ENCODE data around the gene CXCL17. TPM values are rescaled to one million over a fixed set of nuclear protein-coding genes. Genes with fewer than 3 reads are reported as not detected.

Gene CXCL17
- total and polyA plus RNA-seq, 2 donors (not counting 1 experiment from before 2014, with no cell fraction given): not detected

DNA sequence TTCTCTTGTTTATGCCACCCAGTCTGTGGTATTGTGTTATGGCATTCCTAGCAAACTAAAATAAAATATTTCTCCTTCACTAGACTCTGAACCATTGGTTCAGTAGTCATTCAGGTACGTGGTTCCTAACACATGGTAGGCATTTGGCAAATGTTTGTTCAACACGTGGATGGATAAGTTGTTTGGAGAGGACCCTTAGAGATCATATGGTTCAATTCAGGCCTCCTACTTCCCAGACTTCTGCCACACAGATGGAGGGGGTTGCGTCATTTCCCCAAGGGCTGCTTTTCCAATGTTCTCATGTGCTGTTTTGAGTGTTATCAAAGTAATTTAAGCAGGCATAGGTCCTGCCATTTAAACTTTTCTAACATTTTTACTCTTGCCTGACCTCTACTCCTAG, 6.7 kb downstream of the CXCL17 start:
- H3K4me2 ChIP-seq (replicated peaks; ENCODE audit: low read depth, low read length, poor library complexity, severe bottlenecking): no peak overlapping the region
- H3K9me3 ChIP-seq (ENCODE audit: control extremely low read depth in 1 of 3, control insufficient read depth in 2 of 3, insufficient read depth in 1 of 3, low read length in 2 of 3): no peaks in the 10 kb centered on the region
- DNase-seq (no peak), ATAC-seq (ENCODE audit: low read depth) (no peak)
- no peak overlapping the region for H3K4me3 Mint-ChIP-seq
- H3K27me3 Mint-ChIP-seq: peaks cover 2% of the 10 kb centered on the region
- TF ChIP-seq EZH2 (IDR thresholded peaks at IDR 0.05; ENCODE audit: borderline replicate concordance, insufficient read depth, low read depth, low read length, poor library complexity, severe bottlenecking): no peak
- TF ChIP-seq, protein P1, sequence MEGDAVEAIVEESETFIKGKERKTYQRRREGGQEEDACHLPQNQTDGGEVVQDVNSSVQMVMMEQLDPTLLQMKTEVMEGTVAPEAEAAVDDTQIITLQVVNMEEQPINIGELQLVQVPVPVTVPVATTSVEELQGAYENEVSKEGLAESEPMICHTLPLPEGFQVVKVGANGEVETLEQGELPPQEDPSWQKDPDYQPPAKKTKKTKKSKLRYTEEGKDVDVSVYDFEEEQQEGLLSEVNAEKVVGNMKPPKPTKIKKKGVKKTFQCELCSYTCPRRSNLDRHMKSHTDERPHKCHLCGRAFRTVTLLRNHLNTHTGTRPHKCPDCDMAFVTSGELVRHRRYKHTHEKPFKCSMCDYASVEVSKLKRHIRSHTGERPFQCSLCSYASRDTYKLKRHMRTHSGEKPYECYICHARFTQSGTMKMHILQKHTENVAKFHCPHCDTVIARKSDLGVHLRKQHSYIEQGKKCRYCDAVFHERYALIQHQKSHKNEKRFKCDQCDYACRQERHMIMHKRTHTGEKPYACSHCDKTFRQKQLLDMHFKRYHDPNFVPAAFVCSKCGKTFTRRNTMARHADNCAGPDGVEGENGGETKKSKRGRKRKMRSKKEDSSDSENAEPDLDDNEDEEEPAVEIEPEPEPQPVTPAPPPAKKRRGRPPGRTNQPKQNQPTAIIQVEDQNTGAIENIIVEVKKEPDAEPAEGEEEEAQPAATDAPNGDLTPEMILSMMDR (IDR thresholded peaks at IDR 0.05): no peak
- no CpG with 5 or more reads among the region's 3 CpGs for WGBS (ENCODE audit: insufficient coverage)
- H3K4me3 ChIP-seq (ENCODE audit: control extremely low read depth in 1 of 5, extremely low read depth in 1 of 5, insufficient read depth in 1 of 5, low read depth in 2 of 5, low read length in 4 of 5): no peak overlapping the region
- no peaks in the 10 kb centered on the region for H3K79me2 ChIP-seq (ENCODE audit: control insufficient read depth, insufficient read depth, low read length)
- peaks cover 0 to 11% of the 10 kb centered on the region in 2 donors for H3K4me1 ChIP-seq (ENCODE audit: control insufficient read depth in 2 of 2, insufficient read depth in 2 of 2, low read length in 2 of 2)
- peaks cover 0 to under 1% (median 0%) of the 10 kb centered on the region in 4 experiments for H3K27me3 ChIP-seq (replicated peaks in 1 of 4; ENCODE audit: control extremely low read depth in 1 of 4, control insufficient read depth in 3 of 4, insufficient read depth in 4 of 4, low read length in 3 of 4)
- H3K9me3 Mint-ChIP-seq (ENCODE audit: insufficient read depth): no peaks in the 10 kb centered on the region
- CTCF ChIA-PET: interaction anchor here (1.1 to 3.5 kb wide), 6 partner anchors 11 to 93 kb away, joined by 3 to 35 read pairs (median 10); partner anchors contain the start of gene CEACAM1
- no peak overlapping the region for H3K27ac Mint-ChIP-seq
- H2AFZ ChIP-seq (ENCODE audit: insufficient read depth, low read depth, low read length, poor library complexity, severe bottlenecking): no peak overlapping the region
- H3K9ac ChIP-seq (ENCODE audit: low read length): no peak overlapping the region
- H4K20me1 ChIP-seq (ENCODE audit: control insufficient read depth, insufficient read depth, low read length, poor library complexity, severe bottlenecking): no peaks in the 10 kb centered on the region
- peaks cover 11% of the 10 kb centered on the region for H3K4me1 Mint-ChIP-seq
- POLR2A ChIA-PET: no interaction called here
- intact Hi-C loops (cut with micrococcal nuclease): no loop called here
- no peak overlapping the region for H3K27ac ChIP-seq (ENCODE audit: low read length in 2 of 2)
- H3K36me3 ChIP-seq (replicated peaks in 1 of 2; ENCODE audit: control extremely low read depth in 1 of 2, control insufficient read depth in 1 of 2, extremely low read depth in 1 of 2, insufficient read depth in 2 of 2, low read length in 1 of 2): no peaks in the 10 kb centered on the region

DNA sequence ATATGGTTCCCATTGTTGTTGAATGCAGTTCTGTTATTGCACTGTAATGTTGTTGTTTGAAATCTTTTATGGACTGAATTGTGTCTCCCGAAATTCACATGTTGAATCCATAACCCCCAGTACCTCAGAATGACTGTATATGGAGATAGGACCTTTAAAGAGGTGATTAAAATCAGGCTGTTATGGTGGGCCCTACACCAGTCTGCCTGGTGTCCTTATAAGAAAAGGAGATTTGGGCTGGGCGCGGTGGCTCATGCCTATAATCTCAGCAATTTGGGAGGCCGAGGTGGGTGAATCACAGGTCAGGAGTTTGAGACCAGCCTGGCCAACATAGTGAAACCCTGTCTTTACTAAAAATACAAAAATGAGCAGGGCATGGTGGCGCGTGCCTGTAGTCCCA, 7.4 kb downstream of the CXCL17 start:
- H3K27ac Mint-ChIP-seq: no peak overlapping the region
- intact Hi-C loops (cut with micrococcal nuclease): no loop called here
- POLR2A ChIA-PET: no interaction called here
- no peak overlapping the region for H3K4me3 ChIP-seq (ENCODE audit: control extremely low read depth in 1 of 5, extremely low read depth in 1 of 5, insufficient read depth in 1 of 5, low read depth in 2 of 5, low read length in 4 of 5)
- H2AFZ ChIP-seq (ENCODE audit: insufficient read depth, low read depth, low read length, poor library complexity, severe bottlenecking): no peak overlapping the region
- H3K4me3 Mint-ChIP-seq: no peak overlapping the region
- peaks cover 7% of the 10 kb centered on the region for H3K4me1 Mint-ChIP-seq
- no peak overlapping the region for H3K9ac ChIP-seq (ENCODE audit: low read length)
- H3K9me3 Mint-ChIP-seq (ENCODE audit: insufficient read depth): no peaks in the 10 kb centered on the region
- H3K27me3 Mint-ChIP-seq: no peaks in the 10 kb centered on the region
- 80% methylated on average over 1 of the region's 6 CpGs for WGBS (ENCODE audit: insufficient coverage)
- no peak overlapping the region for H3K27ac ChIP-seq (ENCODE audit: low read length in 2 of 2)
- no peak overlapping the region for H3K4me2 ChIP-seq (replicated peaks; ENCODE audit: low read depth, low read length, poor library complexity, severe bottlenecking)
- no peaks in the 10 kb centered on the region for H3K27me3 ChIP-seq (replicated peaks in 1 of 4; ENCODE audit: control extremely low read depth in 1 of 4, control insufficient read depth in 3 of 4, insufficient read depth in 4 of 4, low read length in 3 of 4)
- no peaks in the 10 kb centered on the region for H3K79me2 ChIP-seq (ENCODE audit: control insufficient read depth, insufficient read depth, low read length)
- no peaks in the 10 kb centered on the region for H4K20me1 ChIP-seq (ENCODE audit: control insufficient read depth, insufficient read depth, low read length, poor library complexity, severe bottlenecking)
- no peaks in the 10 kb centered on the region for H3K9me3 ChIP-seq (ENCODE audit: control extremely low read depth in 1 of 3, control insufficient read depth in 2 of 3, insufficient read depth in 1 of 3, low read length in 2 of 3)
- DNase-seq (no peak), ATAC-seq (ENCODE audit: low read depth) (no peak)
- no peak for TF ChIP-seq EZH2 (IDR thresholded peaks at IDR 0.05; ENCODE audit: borderline replicate concordance, insufficient read depth, low read depth, low read length, poor library complexity, severe bottlenecking)
- TF ChIP-seq, protein P1 (IDR thresholded peaks at IDR 0.05): no peak
- CTCF ChIA-PET: interaction anchor here (0.9 to 3.5 kb wide), 9 partner anchors 10 to 327 kb away, joined by 3 to 25 read pairs (median 7); no protein-coding TSS in a partner anchor
- H3K4me1 ChIP-seq (ENCODE audit: control insufficient read depth in 2 of 2, insufficient read depth in 2 of 2, low read length in 2 of 2): peaks cover 0 to 6% of the 10 kb centered on the region in 2 donors
- H3K36me3 ChIP-seq (replicated peaks in 1 of 2; ENCODE audit: control extremely low read depth in 1 of 2, control insufficient read depth in 1 of 2, extremely low read depth in 1 of 2, insufficient read depth in 2 of 2, low read length in 1 of 2): no peaks in the 10 kb centered on the region
